GM21619 (cell line): Measurements from ENCODE around the gene KLF7.

Source experiments
- ATAC-seq: cut with Tn5 transposase; IDR thresholded peaks from one replicate; pipeline ENCODE4 v1.9.1; 2021; ENCODE audit not compliant: unreplicated experiment

The KLF7 gene

GRCh38 chr2:207035875-207036274 is 129.9 kb downstream of the KLF7 start:
- no peak for ATAC-seq

GRCh38 chr2:207032490-207032889 is 133.3 kb downstream of the KLF7 start:
- ATAC-seq = no peak
